ENCODE measurements around the gene BTNL3. TPM values are rescaled to one million over a fixed set of nuclear protein-coding genes. Genes with fewer than 3 reads are reported as not detected.

BTNL3 gene
- total RNA-seq, 1 experiment from 2014 or later, result not detected

- no peak for TF ChIP-seq AR (CRISPR knock-in tag; IDR thresholded peaks at IDR 0.05)
- no peak for TF ChIP-seq TEAD4 (CRISPR knock-in tag; IDR thresholded peaks at IDR 0.05)
- TF ChIP-seq TCF7 (CRISPR knock-in tag; IDR thresholded peaks at IDR 0.05; ENCODE audit: low read depth), result no peak
- no peak for TF ChIP-seq CDX4 (CRISPR knock-in tag; IDR thresholded peaks at IDR 0.05; ENCODE audit: borderline replicate concordance)
These were observed 47.6 kb downstream of the BTNL3 start (continued) for GRCh38 chr5:181035991-181036815.

- Mint-ChIP-seq H3K27me3 (ENCODE audit: low read depth) (peaks cover 11% of the 10 kb centered on the region), H3K4me3 (no peak overlapping the region), H3K36me3 (0 out of 2 replicates have a peak, but pooled peaks cover 1% of the 10 kb centered on the region), H3K4me1 (peaks cover 24% of the 10 kb centered on the region), H3K9me3 (peaks cover 15% of the 10 kb centered on the region), H3K27ac (no peak overlapping the region)
- CTCF ChIA-PET, result interaction anchor here (0.7 to 2.1 kb wide), 5 partner anchors 52 to 168 kb away, joined by 3 to 6 read pairs (median 3); no protein-coding TSS in a partner anchor
- ATAC-seq (no peak), DNase-seq (ENCODE audit: low spot score) (no peak)
- POLR2A ChIA-PET, result interaction anchor here (0.5 kb wide), 1 partner anchor 450 kb away, joined by 3 read pairs; no protein-coding TSS in a partner anchor
- TF ChIP-seq OVOL2 (CRISPR knock-in tag; IDR thresholded peaks at IDR 0.05; ENCODE audit: borderline replicate concordance), result no peak
- no peak for TF ChIP-seq KAT7 (CRISPR knock-in tag; IDR thresholded peaks at IDR 0.05; ENCODE audit: borderline replicate concordance)
- no peak for TF ChIP-seq ESRRA (CRISPR knock-in tag; IDR thresholded peaks at IDR 0.05; ENCODE audit: borderline replicate concordance)
- no peak for TF ChIP-seq ZNF219 (CRISPR knock-in tag; IDR thresholded peaks at IDR 0.05; ENCODE audit: borderline replicate concordance)
- no peak for TF ChIP-seq ARID4B (CRISPR knock-in tag; IDR thresholded peaks at IDR 0.05; ENCODE audit: borderline replicate concordance)
- no peak for TF ChIP-seq CREM (CRISPR knock-in tag; IDR thresholded peaks at IDR 0.05)
- TF ChIP-seq ETV6 (CRISPR knock-in tag; IDR thresholded peaks at IDR 0.05), result no peak
- TF ChIP-seq PREB (CRISPR knock-in tag; IDR thresholded peaks at IDR 0.05; ENCODE audit: borderline replicate concordance), result no peak
- TF ChIP-seq TP53 (CRISPR knock-in tag; IDR thresholded peaks at IDR 0.05), result no peak
- no peak for TF ChIP-seq ZNF138 (CRISPR knock-in tag; conservative IDR thresholded peaks at IDR 0.05)
- TF ChIP-seq SMAD3 (CRISPR knock-in tag; IDR thresholded peaks at IDR 0.05; ENCODE audit: borderline replicate concordance), result no peak
- no peak for TF ChIP-seq HMGA2 (CRISPR knock-in tag; IDR thresholded peaks at IDR 0.05)
- TF ChIP-seq ZNF512 (CRISPR knock-in tag; IDR thresholded peaks at IDR 0.05; ENCODE audit: borderline replicate concordance), result no peak
- no peak for TF ChIP-seq TEAD4 (CRISPR knock-in tag; IDR thresholded peaks at IDR 0.05)
- TF ChIP-seq ATF2 (CRISPR knock-in tag; IDR thresholded peaks at IDR 0.05; ENCODE audit: borderline replicate concordance, low read depth), result no peak
- no peak for TF ChIP-seq ZMAT4 (CRISPR knock-in tag; IDR thresholded peaks at IDR 0.05)
- no peak for TF ChIP-seq NR1H2 (CRISPR knock-in tag; IDR thresholded peaks at IDR 0.05)
These were observed 48.2 kb downstream of the BTNL3 start for GRCh38 chr5:181036816-181037364.

All from WTC11 (cell line).